ENCODE results near the gene CERS6. TPM values are rescaled to one million over a fixed set of nuclear protein-coding genes. Genes with fewer than 3 reads are reported as not detected.

Gene CERS6
- total RNA-seq, 1 donor from 2014 or later: 66.5 TPM

DNA sequence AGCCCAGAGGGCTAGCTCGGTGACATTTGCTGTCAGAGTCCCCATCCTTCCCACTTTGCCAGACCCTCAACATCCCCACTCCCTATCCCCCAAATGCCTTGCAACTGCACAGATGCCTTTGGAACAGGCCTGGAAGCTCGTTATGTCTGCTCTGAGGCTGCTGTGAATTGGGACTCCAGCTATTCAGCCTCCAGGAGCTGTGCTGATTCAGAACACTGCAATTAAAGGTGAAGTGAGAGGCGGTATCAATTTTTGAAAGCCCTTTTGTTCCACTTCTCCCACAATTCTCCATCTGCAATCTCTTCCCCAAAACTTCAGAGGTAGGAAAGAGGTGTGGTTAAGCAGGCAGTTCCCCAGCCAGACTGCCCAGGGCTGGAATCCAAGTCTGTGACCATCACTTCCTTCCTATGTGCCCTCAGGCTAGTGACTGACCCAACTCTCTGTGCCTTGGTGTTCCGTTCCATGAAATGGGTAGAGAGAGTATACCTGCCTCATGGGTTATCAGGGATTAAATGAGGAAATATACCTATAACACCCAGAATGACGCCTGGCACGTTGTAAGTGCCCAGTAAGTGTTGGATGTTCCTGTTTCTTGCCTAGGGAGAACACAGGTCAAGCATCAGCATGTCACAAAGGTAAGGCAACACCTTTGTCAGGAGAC lies 363.9 kb downstream of the CERS6 start:
- Mint-ChIP-seq H3K9me3 (no peaks in the 10 kb centered on the region), H3K36me3 (no peaks in the 10 kb centered on the region), H3K4me1 (peaks cover 5% of the 10 kb centered on the region), H3K27ac (no peak overlapping the region), H3K4me3 (no peak overlapping the region), H3K27me3 (ENCODE audit: low read depth) (no peaks in the 10 kb centered on the region)
- TF ChIP-seq, protein P1, sequence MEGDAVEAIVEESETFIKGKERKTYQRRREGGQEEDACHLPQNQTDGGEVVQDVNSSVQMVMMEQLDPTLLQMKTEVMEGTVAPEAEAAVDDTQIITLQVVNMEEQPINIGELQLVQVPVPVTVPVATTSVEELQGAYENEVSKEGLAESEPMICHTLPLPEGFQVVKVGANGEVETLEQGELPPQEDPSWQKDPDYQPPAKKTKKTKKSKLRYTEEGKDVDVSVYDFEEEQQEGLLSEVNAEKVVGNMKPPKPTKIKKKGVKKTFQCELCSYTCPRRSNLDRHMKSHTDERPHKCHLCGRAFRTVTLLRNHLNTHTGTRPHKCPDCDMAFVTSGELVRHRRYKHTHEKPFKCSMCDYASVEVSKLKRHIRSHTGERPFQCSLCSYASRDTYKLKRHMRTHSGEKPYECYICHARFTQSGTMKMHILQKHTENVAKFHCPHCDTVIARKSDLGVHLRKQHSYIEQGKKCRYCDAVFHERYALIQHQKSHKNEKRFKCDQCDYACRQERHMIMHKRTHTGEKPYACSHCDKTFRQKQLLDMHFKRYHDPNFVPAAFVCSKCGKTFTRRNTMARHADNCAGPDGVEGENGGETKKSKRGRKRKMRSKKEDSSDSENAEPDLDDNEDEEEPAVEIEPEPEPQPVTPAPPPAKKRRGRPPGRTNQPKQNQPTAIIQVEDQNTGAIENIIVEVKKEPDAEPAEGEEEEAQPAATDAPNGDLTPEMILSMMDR (IDR thresholded peaks at IDR 0.05; ENCODE audit: unreplicated experiment): no peak
- DNase-seq (ENCODE audit: low spot score in 2 of 2, unreplicated experiment in 2 of 2): no peak

DNA sequence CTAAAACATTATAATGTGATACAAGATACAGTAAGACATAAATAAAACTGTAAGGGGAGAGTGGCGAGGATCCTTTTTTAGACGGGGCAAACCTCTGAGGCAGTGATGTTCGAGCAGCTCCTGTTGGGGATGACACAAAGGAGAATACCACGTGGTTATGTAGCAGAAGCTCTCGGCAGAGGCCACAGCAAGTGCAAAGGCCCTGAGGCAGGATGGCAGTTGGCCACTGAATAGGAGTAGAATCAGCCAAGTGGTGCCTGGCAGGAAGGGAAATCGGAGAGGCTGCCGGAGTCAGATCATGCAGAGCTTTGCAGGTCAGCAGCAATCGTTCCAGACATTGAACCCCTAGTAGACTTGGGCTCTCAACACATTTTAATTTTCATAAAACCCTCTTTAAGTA lies 365.5 kb downstream of the CERS6 start:
- H3K4me1 Mint-ChIP-seq: peaks cover 5% of the 10 kb centered on the region
- H3K27me3 Mint-ChIP-seq (ENCODE audit: low read depth): no peaks in the 10 kb centered on the region
- H3K4me3 Mint-ChIP-seq: no peak overlapping the region
- H3K27ac Mint-ChIP-seq: no peak overlapping the region
- H3K36me3 Mint-ChIP-seq: no peaks in the 10 kb centered on the region
- H3K9me3 Mint-ChIP-seq: no peaks in the 10 kb centered on the region
- TF ChIP-seq, protein P1 (IDR thresholded peaks at IDR 0.05; ENCODE audit: unreplicated experiment): no peak
- DNase-seq (ENCODE audit: low spot score in 2 of 2, unreplicated experiment in 2 of 2): no peak

DNA sequence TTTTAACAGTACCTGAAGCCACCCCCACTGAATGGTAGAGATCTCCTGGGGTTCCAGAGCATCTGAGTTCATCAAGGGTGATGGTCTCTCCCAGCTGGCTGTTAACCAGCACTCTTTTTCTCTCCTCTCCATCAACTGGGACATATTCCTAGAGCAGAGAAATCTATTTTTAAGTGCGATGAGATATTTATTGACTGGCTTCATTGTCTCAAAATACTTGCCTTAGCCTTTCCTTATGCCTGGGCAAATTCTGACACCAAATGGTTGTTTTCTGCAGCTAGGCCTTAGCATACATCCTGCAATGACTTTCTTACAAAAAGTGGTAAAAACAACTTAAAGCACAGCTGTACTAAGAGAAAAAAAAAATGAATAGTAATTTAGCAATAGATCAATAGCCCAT lies 365.9 kb downstream of the CERS6 start:
- DNase-seq (ENCODE audit: low spot score in 2 of 2, unreplicated experiment in 2 of 2): no peak
- TF ChIP-seq, protein P1 (IDR thresholded peaks at IDR 0.05; ENCODE audit: unreplicated experiment): no peak
- H3K27ac Mint-ChIP-seq: no peak overlapping the region
- no peaks in the 10 kb centered on the region for H3K9me3 Mint-ChIP-seq
- peaks cover 5% of the 10 kb centered on the region for H3K4me1 Mint-ChIP-seq
- no peaks in the 10 kb centered on the region for H3K27me3 Mint-ChIP-seq (ENCODE audit: low read depth)
- no peak overlapping the region for H3K4me3 Mint-ChIP-seq
- H3K36me3 Mint-ChIP-seq: no peaks in the 10 kb centered on the region

Small RNAs within 50 kb of the gene (microRNA-seq; reads per million reads assigned to microRNA genes)
- not detected for gene MIR4774

Other genes starting within 250 kb of the CERS6 start
- gene STK39, start 208.7 kb upstream of the CERS6 start, total RNA-seq: 18.7 to 19.3 TPM (median 18.7 TPM) in 3 replicates